ENCODE results near the gene SMC1B. TPM values are rescaled to one million over a fixed set of nuclear protein-coding genes. Genes with fewer than 3 reads are reported as not detected.
"Not testable (repeated sequence)": the region's sequence is repeated elsewhere in the genome, so short reads cannot be mapped to it uniquely, and the experiment has no call there.

SMC1B gene
- total RNA-seq, 2 experiments from 2014 or later, result 1.8 TPM

- Mint-ChIP-seq H3K4me3 (no peak overlapping the region), H3K4me1 (ENCODE audit: low read depth) (peaks cover 7% of the 10 kb centered on the region), H3K27me3 (no peaks in the 10 kb centered on the region), H3K36me3 (ENCODE audit: low read depth) (peaks cover 20% of the 10 kb centered on the region), H3K9me3 (no peaks in the 10 kb centered on the region), H3K27ac (no peak overlapping the region)
- CTCF ChIA-PET, result no interaction called here
- ATAC-seq, result no peak
- POLR2A ChIA-PET, result interaction anchor here (0.7 to 1.1 kb wide), 3 partner anchors 8 to 1297 kb away, joined by 3 to 4 read pairs (median 3); no protein-coding TSS in a partner anchor
- intact Hi-C loops (cut with micrococcal nuclease), result no loop called here
- no peak for TF ChIP-seq CTCF (IDR thresholded peaks at IDR 0.05)
- DNase-seq, result no peak
Measured at GRCh38 chr22:45330548-45330947, 82.9 kb downstream of the SMC1B start.

- ChIA-PET CTCF (no interaction called here), POLR2A (no interaction called here)
- ATAC-seq (no peak), DNase-seq (no peak)
- Mint-ChIP-seq H3K4me1 (ENCODE audit: low read depth) (peaks cover 11% of the 10 kb centered on the region), H3K4me3 (no peak overlapping the region), H3K27me3 (no peaks in the 10 kb centered on the region), H3K9me3 (no peaks in the 10 kb centered on the region), H3K36me3 (ENCODE audit: low read depth) (peaks cover 24% of the 10 kb centered on the region), H3K27ac (peak overlapping the region; percentile 5)
- intact Hi-C loops (cut with micrococcal nuclease), result no loop called here
- no peak for TF ChIP-seq CTCF (IDR thresholded peaks at IDR 0.05)
Measured at GRCh38 chr22:45329530-45329936, 83.9 kb downstream of the SMC1B start.

GRCh38 chr22:45328822-45329529, 84.4 kb downstream of the SMC1B start:
- H3K36me3 Mint-ChIP-seq (ENCODE audit: low read depth), result peaks cover 28% of the 10 kb centered on the region
- H3K27me3 Mint-ChIP-seq, result no peaks in the 10 kb centered on the region
- no peak for TF ChIP-seq CTCF (IDR thresholded peaks at IDR 0.05)
- intact Hi-C loops (cut with micrococcal nuclease), result no loop called here
- POLR2A ChIA-PET, result no interaction called here
- H3K27ac Mint-ChIP-seq, result peak overlapping the region; percentile 34
- DNase-seq, result no peak
- peaks cover 14% of the 10 kb centered on the region for H3K4me1 Mint-ChIP-seq (ENCODE audit: low read depth)
- CTCF ChIA-PET, result no interaction called here
- no peaks in the 10 kb centered on the region for H3K9me3 Mint-ChIP-seq
- no peak for ATAC-seq
- H3K4me3 Mint-ChIP-seq, result no peak overlapping the region

- H3K27me3 Mint-ChIP-seq; H3K9me3 Mint-ChIP-seq; CTCF ChIA-PET; H3K27ac Mint-ChIP-seq; DNase-seq; intact Hi-C loops (cut with micrococcal nuclease); H3K4me3 Mint-ChIP-seq; POLR2A ChIA-PET; ATAC-seq: not testable (repeated sequence)
- Mint-ChIP-seq H3K36me3 (ENCODE audit: low read depth) (peaks cover 34% of the 10 kb centered on the region), H3K4me1 (ENCODE audit: low read depth) (peaks cover 20% of the 10 kb centered on the region)
Measured at GRCh38 chr22:45328261-45328660, 85.1 kb downstream of the SMC1B start.

- H3K27me3 Mint-ChIP-seq, result no peaks in the 10 kb centered on the region
- CTCF ChIA-PET, result no interaction called here
- no peaks in the 10 kb centered on the region for H3K9me3 Mint-ChIP-seq
- no peak for DNase-seq
- peaks cover 33% of the 10 kb centered on the region for H3K36me3 Mint-ChIP-seq (ENCODE audit: low read depth)
- peak overlapping the region; percentile 9 for H3K27ac Mint-ChIP-seq
- POLR2A ChIA-PET, result interaction anchor here (0.8 to 1.3 kb wide), 4 partner anchors 15 to 113 kb away, joined by 3 read pairs; partner anchors contain the start of genes RIBC2 and SMC1B
- ATAC-seq, result no peak
- H3K4me1 Mint-ChIP-seq (ENCODE audit: low read depth), result peaks cover 39% of the 10 kb centered on the region
- intact Hi-C loops (cut with micrococcal nuclease), result no loop called here
- H3K4me3 Mint-ChIP-seq, result no peak overlapping the region
- no peak for TF ChIP-seq CTCF (IDR thresholded peaks at IDR 0.05)
Measured at GRCh38 chr22:45324311-45324711, 89.1 kb downstream of the SMC1B start.

Data from activated CD8-positive, alpha-beta T cell treated with anti-CD3 and anti-CD28 coated beads for 36 hours (primary cell).